GM12873 (cell line): ENCODE measurements around the gene ABI3.
A peak's percentile ranks its signal among the peaks of the same experiment; 100 is the strongest.

Source experiments
- CTCF ChIP-seq: IDR thresholded peaks from 2 replicates; pipeline ENCODE4 v1.5.1; 2012; ENCODE audit warnings: low read depth, mild to moderate bottlenecking, moderate library complexity, low read length, control low read depth; ENCODE audit not compliant: insufficient read depth; ENCODE audit errors: missing control alignments

ABI3 gene

GRCh38 chr17:49183341-49183740 lies 27.2 kb upstream of the ABI3 start:
- no peak for TF ChIP-seq CTCF

- TF ChIP-seq CTCF = no peak
Measured at GRCh38 chr17:49183801-49184200, 26.7 kb upstream of the ABI3 start.

DNA sequence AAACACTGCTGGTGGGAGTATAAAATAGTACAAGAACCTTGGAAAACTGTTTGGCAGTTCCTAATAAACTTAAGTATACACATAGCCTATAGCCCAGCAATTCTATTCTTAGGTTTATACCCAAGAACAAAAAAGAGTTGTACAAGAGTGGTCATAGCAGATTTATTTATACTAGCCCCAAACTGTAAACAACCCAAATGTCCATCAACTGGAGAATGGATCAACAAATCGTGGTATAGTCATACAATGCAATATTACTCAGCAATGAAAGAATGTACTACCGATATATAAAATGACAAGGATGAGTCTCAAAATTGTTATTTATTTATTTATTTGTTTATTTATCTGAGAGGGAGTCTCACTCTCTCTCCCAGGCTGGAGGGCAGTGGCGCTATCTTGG lies 23.2 kb upstream of the ABI3 start:
- TF ChIP-seq CTCF = no peak

GRCh38 chr17:49190932-49191331 lies 19.6 kb upstream of the ABI3 start:
- no peak for TF ChIP-seq CTCF

- TF ChIP-seq CTCF = no peak
Measured at GRCh38 chr17:49191409-49191916, 19.0 kb upstream of the ABI3 start.

- peak; percentile 46 for TF ChIP-seq CTCF
Measured at GRCh38 chr17:49191917-49192741, 18.4 kb upstream of the ABI3 start.

DNA sequence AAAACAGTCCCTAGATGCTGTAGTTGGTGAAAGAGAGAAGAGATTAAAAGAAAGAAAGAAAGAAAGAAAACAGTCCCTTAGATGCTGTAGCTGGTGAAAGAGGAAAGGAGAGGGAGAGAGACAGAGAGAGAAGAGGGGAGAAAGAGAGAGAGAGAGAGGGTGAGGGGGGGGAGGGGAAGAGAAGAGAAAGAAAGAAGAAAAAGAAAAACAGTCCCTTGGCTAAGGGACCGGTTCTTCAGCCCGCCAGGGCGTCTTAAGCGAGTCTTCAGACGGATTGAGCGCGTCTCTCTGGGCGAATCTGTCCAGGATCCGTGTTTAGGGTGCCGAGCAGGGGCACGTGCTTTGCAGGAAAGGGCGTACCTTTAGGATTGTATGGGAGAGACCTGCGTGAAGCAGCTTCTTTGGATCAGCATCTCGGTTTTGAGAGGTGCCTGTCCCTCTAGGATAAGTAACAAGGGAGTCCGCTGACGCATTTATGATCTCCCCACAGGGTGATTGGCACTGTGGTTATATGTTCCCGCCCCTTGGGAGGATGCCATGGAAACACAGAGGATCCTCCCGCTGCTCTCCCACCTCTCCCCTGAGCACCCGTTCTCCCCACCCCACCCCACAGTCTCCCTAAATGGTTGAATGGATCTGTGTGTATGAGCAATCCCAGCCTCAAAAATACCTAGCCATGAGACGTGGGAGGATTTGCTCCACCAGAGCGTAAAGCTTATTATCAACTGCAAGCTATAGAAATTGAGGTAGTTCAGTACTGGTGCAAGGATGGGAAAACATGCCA lies 16.8 kb upstream of the ABI3 start:
- TF ChIP-seq CTCF = no peak
